GM18508 (cell line): ENCODE measurements around the gene RAB3D.
A peak's percentile ranks its signal among the peaks of the same experiment; 100 is the strongest.
"Not testable (repeated sequence)": the region's sequence is repeated elsewhere in the genome, so short reads cannot be mapped to it uniquely, and the experiment has no call there.

Experiments used
- ATAC-seq: cut with Tn5 transposase; IDR thresholded peaks from one replicate; pipeline ENCODE4 v1.9.1; 2021; ENCODE audit warnings: moderate number of reproducible peaks; ENCODE audit not compliant: insufficient read depth, unreplicated experiment

RAB3D gene, protein sequence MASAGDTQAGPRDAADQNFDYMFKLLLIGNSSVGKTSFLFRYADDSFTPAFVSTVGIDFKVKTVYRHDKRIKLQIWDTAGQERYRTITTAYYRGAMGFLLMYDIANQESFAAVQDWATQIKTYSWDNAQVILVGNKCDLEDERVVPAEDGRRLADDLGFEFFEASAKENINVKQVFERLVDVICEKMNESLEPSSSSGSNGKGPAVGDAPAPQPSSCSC

GRCh38 chr19:11339254-11340098 lies at the start of gene RAB3D:
Gene RAB3D, minus strand, starts transcription at chr19:11339657. Its CDS starts 2,258 bp downstream, at chr19:11337399.
- no peak for ATAC-seq

GRCh38 chr19:11387162-11388034 lies 47.9 kb upstream of the RAB3D start:
- no peak for ATAC-seq

- ATAC-seq, result no peak
These were observed 45.3 kb upstream of the RAB3D start for GRCh38 chr19:11384778-11385129.

- no peak for ATAC-seq
These were observed 44.2 kb upstream of the RAB3D start for GRCh38 chr19:11383706-11384048.

DNA sequence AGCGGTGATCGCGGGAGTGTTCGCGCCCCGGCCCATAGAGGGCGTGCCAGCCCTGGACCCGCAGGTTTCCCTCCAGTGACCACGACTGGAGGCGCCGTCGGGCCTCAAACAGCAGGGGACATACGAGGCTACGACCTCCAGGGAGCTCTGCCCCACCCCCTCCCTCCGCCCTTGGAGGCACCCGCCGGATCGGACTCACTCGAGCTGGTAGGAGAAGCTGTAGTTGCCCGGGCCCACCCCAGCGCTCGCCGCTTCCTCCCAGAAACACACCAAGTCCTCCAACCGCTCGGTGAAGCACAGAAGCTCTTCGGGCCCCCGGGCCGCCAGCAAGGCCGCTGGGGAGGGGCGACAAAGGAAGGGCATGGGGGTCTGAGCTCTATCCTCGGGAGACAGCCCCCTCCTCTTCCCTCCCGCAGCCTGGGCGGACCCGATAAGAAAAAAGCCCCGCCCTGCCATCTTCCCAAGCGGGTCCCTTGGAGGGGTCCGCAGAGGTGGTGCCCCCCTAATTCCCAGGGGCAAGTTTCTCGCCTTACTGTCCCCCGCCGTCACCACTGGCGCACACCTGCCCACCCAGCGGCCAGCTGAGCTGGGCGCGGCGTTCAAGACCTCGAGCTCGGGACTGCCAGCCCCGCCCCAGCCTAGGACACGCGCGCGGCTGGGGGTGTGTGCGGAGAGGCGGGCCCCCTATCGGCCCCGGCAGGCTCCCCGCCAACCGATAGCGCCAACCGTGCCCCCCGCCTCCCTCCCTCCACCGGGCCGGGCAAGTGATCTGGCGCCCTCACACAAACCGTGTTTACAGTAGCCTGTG lies 43.6 kb upstream of the RAB3D start:
- ATAC-seq, result no peak

- ATAC-seq, result peak; percentile 58
These were observed 41.4 kb upstream of the RAB3D start for GRCh38 chr19:11380653-11381537.

- ATAC-seq, result no peak
These were observed 40.4 kb upstream of the RAB3D start for GRCh38 chr19:11379857-11380350.

DNA sequence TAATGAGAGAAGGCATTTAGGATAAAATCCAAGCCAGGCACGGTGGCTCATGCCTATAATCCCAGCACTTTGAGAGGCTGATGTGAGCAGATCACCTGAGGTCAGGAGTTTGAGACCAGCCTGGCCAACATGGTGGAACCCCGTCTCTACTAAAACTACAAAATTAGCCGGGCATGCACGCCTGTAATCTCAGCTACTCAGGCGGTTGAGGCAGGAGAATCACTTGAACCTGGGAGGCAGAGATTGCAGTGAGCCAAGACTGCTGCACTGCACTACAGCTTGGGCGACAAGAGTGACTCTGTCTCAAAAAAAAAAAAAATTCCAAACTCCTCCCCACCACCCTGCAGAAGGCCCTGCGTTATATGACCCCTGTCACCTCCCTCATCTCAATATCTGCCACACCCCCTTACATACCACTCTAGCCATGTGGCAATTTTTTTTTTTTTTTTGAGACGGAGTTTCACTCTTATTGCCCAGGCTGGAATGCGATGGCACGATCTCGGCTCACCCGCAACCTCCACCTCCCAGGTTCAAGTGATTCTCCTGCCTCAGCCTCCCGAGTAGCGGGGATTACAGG lies 39.9 kb upstream of the RAB3D start:
- ATAC-seq, result not testable (repeated sequence)

- ATAC-seq, result no peak
These were observed 39.1 kb upstream of the RAB3D start for GRCh38 chr19:11378319-11379189.

DNA sequence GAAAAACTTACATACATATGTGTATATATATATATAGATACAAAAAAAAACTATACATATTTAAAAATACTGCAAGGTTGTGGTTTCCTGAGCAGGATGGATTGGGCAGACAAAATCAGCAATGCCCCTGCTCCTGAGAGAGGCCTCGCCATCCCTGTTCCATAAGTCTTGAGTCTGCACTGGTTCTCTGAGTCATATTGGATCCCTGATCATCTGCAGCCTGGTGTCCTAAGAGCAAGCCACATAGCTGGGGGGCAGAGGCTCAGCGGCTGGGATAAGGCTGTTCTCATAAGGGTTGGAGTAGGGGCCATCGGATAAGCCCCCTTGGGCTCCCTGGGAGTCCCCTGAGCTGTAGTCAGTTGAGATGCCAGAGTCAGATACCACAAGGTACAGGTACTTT lies 38.3 kb upstream of the RAB3D start:
- no peak for ATAC-seq

DNA sequence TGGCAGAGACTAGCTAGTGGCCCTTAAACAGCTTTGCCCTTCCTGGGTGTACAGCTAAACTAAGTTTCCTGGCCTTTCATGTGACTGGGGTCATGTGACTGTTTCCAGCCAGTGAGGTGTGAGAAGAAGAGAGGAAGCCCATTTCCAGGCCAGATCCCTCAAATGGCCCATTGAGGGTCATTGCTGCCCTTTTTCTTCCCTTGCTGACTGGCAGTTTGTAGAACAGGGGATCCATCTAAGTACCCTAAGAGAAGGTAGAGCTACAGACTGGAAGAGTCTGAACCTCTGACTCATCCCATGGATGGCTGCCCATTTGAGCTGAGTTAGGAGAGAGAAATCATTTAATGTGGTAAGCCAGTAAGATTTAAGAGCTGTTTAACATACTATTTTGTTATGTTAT lies 37.8 kb upstream of the RAB3D start:
- no peak for ATAC-seq

- no peak for ATAC-seq
These were observed 35.9 kb upstream of the RAB3D start for GRCh38 chr19:11375143-11375948.

GRCh38 chr19:11374433-11375142 lies 35.1 kb upstream of the RAB3D start, which contains the start of gene SWSAP1:
Gene SWSAP1, plus strand, starts transcription at chr19:11374666. Its CDS starts 15 bp downstream, at chr19:11374681.
- ATAC-seq, result peak; percentile 77

- no peak for ATAC-seq
These were observed 34.5 kb upstream of the RAB3D start for GRCh38 chr19:11373885-11374432.

DNA sequence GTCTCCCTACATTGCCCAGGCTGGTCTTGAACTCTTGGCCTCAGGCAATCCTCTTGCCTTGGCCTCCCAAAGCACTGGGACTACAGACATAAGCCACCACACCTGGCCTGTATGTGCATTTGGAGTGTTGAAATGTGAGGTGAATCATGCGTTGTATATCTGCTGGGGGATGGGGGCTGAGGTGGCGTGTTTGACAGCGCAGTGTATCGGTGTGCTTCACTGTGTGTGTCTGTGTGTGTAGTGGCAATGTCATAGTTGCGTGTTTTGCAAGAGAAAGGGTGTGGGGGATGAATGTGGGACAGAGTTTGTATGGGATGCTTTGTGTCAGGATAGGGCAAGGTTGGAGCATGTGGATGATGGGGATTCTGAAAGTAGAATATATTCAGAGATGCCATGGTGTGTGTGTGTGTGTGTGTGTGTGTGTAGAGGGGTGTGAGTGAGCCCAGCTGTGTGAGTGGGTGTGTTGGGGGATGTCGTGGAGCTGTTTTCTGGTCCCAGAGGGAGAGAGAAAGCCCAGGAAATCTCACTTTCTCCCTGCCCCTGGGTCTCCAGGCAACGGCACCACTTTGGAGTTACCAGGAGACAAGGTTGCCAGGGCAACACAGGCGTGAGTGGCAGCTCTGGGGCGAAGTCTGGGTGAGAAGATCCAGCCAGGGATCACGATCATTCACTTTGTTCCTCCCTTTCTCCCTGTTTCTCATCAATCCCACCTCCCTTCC lies 33.9 kb upstream of the RAB3D start:
- no peak for ATAC-seq
